Body of pancreas (tissue), 4 donors: Measurements from ENCODE around the gene MRFAP1L1.

Source experiments
- POLR2A ChIP-seq, 3 donors: fragments of 450-650 bp; IDR thresholded peaks; one replicate each; pipeline ENCODE4 v1.6.1; 2016; ENCODE audit warnings: antibody characterized with exemption in 3 of 3, mild to moderate bottlenecking in 2 of 3
- TF ChIP-seq, protein P1 (sequence below), 7 experiments: fragments of 450-650 bp in 4 of 7; fragments of 200-600 bp in 3 of 7; sonication (generic) in 3 of 7; IDR thresholded peaks; one replicate each; pipeline ENCODE4 v1.5.1; 2016 to 2019; ENCODE audit warnings: antibody characterized with exemption in 7 of 7

DNA sequence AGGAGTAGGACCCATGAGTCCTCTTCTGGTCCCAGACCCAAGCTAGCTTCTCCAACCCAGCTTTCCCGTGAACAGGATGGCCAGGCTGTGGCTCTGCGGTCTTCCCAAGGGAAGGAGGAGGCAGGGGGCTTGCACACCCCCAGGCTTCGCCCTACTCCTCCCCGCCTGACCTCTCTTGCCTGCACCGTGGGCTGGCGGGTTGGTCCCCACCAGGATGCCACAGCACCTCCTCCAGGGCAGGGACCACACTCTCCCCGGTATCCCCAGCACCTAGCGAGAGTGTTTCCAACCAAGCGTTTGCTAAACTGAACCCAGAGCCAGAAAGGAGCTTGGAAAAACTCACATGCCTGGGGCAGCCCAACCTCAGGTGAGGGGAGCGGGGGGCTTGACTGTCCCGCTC is 25.0 kb downstream of the MRFAP1L1 start:
- no peak for TF ChIP-seq POLR2A (IDR thresholded peaks at IDR 0.05)
- TF ChIP-seq, protein P1, sequence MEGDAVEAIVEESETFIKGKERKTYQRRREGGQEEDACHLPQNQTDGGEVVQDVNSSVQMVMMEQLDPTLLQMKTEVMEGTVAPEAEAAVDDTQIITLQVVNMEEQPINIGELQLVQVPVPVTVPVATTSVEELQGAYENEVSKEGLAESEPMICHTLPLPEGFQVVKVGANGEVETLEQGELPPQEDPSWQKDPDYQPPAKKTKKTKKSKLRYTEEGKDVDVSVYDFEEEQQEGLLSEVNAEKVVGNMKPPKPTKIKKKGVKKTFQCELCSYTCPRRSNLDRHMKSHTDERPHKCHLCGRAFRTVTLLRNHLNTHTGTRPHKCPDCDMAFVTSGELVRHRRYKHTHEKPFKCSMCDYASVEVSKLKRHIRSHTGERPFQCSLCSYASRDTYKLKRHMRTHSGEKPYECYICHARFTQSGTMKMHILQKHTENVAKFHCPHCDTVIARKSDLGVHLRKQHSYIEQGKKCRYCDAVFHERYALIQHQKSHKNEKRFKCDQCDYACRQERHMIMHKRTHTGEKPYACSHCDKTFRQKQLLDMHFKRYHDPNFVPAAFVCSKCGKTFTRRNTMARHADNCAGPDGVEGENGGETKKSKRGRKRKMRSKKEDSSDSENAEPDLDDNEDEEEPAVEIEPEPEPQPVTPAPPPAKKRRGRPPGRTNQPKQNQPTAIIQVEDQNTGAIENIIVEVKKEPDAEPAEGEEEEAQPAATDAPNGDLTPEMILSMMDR (IDR thresholded peaks at IDR 0.05), result no peak
